Thyroid gland (tissue), 4 donors: Measurements from ENCODE around the gene PLD1. TPM values are rescaled to one million over a fixed set of nuclear protein-coding genes. Genes with fewer than 3 reads are reported as not detected.

Experiments used
- DNase-seq, 2 donors: peaks; one replicate each; pipeline ENCODE4 v3.0.0-alpha.2; 2019
- H3K27ac ChIP-seq, 3 donors: fragments of 200-600 bp; sonication (generic); 1 replicate in 2 of 3; 2 replicates in 1 of 3; pipeline ENCODE4 v1.5.1; 2016 to 2019; ENCODE audit warnings: mild to moderate bottlenecking in 1 of 3, moderate library complexity in 1 of 3
- H3K27me3 ChIP-seq: fragments of 200-600 bp; sonication (generic); one replicate; pipeline ENCODE4 v1.5.1; 2019
- H3K36me3 ChIP-seq, 2 donors: fragments of 200-600 bp; sonication (generic); one replicate each; pipeline ENCODE4 v1.5.1; 2016 to 2019
- H3K4me1 ChIP-seq, 2 donors: fragments of 200-600 bp; sonication (generic); one replicate each; pipeline ENCODE4 v1.5.1; 2017 to 2019
- H3K4me3 ChIP-seq, 3 donors: fragments of 200-600 bp; sonication (generic); replicated peaks in 1 of 3; 1 replicate in 2 of 3; 2 replicates in 1 of 3; pipeline ENCODE4 v1.5.1; 2016; ENCODE audit warnings: mild to moderate bottlenecking in 1 of 3
- H3K9me3 ChIP-seq: fragments of 200-600 bp; sonication (generic); one replicate; pipeline ENCODE4 v1.5.1; 2017
- POLR2A ChIP-seq, 2 donors: fragments of 450-650 bp; IDR thresholded peaks; one replicate each; pipeline ENCODE4 v1.6.1; 2017; ENCODE audit warnings: antibody characterized with exemption in 2 of 2, mild to moderate bottlenecking in 2 of 2, moderate library complexity in 1 of 2
- whole genome bisulfite sequencing, 2 donors: methylation state at CpG; one replicate each; pipeline ENCODE4 v1.1.5; 2017; 5-methylcytosine and 5-hydroxymethylcytosine counted together
- intact Hi-C: fragments of 100-400 bp; cut with DNase I; formaldehyde crosslinking; loops from one replicate; pipeline ENCODE4 v1.15.1; 2023
- total RNA-seq, 4 donors: library from RNA; depleted of rRNA; stranded (reverse); fragments of >200 nt; gene quantifications; one replicate each; pipeline ENCODE4 v1.2.3, GENCODE V29; 2016
- TF ChIP-seq, protein P1 (sequence below), 6 experiments: fragments of 200-600 bp in 3 of 6; fragments of 450-650 bp in 3 of 6; sonication (generic) in 3 of 6; IDR thresholded peaks; one replicate each; pipeline ENCODE4 v1.5.1; 2016 to 2019; ENCODE audit warnings: antibody characterized with exemption in 6 of 6, mild to moderate bottlenecking in 2 of 6, inconsistent platforms in 1 of 6, moderate library complexity in 1 of 6

The PLD1 gene
- total RNA-seq, 4 donors from 2014 or later: 13.0 to 21.7 (median 19.8) TPM

DNA sequence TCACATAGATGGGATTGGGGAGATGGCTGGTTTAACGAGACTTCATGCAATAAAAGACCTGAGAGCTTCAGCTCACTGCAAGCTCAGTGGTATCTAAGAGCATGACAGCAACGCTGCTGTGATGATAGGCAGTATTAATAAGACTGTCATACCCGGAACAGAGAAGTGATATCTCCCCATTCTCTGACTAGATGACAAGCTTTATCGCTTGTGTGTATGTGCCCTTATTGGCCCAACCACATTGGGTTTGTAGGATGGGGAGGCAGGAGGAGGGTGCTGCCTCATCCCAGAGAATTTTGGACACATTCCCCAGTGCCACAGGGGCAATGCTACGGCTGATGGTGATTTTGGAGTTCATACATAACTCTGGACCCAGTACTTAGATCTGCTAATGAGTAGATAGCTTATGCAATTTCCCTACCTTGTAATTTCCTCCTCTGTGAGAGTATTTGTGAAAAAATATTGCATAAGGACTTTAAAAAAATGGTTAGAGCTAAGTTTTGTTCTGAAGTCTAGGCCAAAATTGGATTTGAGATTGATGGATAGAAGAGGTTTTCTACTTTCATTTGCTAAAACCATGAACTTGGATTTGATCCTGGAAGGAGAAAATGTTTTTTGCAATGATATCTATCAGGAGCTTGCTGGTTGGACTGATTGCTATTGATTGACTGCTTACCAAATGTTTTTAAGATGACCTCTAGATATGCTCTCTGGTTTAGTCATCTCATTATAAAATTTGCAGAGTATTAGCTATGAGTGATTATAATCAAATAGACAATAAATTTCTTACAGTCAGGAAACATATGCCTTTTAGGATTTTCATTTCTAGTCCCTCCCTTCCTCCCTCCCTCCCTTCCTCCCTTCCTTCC is 18.9 kb upstream of the PLD1 start:
- 89 to 93% methylated on average over 5 of the region's 5 CpGs for WGBS, 2 donors
- H3K27ac ChIP-seq: peak overlapping the region in 1 of 3 donors; percentile 51
- no peaks in the 10 kb centered on the region for H3K36me3 ChIP-seq
- no peak for DNase-seq
- no peak for TF ChIP-seq POLR2A (IDR thresholded peaks at IDR 0.05)
- TF ChIP-seq, protein P1, sequence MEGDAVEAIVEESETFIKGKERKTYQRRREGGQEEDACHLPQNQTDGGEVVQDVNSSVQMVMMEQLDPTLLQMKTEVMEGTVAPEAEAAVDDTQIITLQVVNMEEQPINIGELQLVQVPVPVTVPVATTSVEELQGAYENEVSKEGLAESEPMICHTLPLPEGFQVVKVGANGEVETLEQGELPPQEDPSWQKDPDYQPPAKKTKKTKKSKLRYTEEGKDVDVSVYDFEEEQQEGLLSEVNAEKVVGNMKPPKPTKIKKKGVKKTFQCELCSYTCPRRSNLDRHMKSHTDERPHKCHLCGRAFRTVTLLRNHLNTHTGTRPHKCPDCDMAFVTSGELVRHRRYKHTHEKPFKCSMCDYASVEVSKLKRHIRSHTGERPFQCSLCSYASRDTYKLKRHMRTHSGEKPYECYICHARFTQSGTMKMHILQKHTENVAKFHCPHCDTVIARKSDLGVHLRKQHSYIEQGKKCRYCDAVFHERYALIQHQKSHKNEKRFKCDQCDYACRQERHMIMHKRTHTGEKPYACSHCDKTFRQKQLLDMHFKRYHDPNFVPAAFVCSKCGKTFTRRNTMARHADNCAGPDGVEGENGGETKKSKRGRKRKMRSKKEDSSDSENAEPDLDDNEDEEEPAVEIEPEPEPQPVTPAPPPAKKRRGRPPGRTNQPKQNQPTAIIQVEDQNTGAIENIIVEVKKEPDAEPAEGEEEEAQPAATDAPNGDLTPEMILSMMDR (IDR thresholded peaks at IDR 0.05): no peak
- no peaks in the 10 kb centered on the region for H3K27me3 ChIP-seq
- H3K4me3 ChIP-seq: no peak overlapping the region
- H3K9me3 ChIP-seq: no peaks in the 10 kb centered on the region
- intact Hi-C loops: no loop called here
- no peaks in the 10 kb centered on the region for H3K4me1 ChIP-seq

DNA sequence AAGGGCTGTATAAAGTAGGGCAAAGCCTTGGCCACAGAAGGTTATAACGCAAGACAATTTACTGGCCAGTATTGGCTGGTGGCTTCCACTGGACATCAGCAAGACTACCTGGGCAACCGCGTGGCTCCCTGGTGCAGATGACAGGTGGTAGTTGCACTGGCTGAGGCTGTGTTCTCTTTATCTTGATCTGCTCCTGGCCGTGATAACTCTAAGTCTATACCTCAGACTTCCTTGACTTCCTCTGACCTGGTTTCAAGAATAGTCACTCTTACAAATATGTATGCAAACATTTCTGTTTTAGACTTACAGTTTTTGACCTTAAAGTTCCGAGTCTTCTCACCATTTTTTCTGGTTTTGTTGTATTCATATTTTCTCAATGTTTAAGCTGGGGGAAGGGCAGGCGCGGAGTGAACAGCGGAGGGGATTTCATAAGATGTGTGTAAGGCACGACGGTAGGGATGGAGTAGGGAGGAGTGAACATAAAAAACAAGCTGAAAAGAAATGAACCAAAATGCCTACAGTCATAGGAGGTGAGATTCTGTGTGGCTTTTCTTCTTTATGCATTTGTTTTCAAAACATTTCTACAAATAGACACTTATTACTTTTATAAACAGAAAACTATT is 17.7 kb upstream of the PLD1 start:
- TF ChIP-seq POLR2A (IDR thresholded peaks at IDR 0.05): no peak
- TF ChIP-seq, protein P1 (IDR thresholded peaks at IDR 0.05): no peak
- Histone ChIP-seq H3K4me1 (no peaks in the 10 kb centered on the region), H3K4me3 (no peak overlapping the region), H3K27ac (no peak overlapping the region), H3K9me3 (no peaks in the 10 kb centered on the region), H3K27me3 (no peaks in the 10 kb centered on the region), H3K36me3 (no peaks in the 10 kb centered on the region)
- intact Hi-C loops: no loop called here
- WGBS, 2 donors: 87 to 88% methylated on average over 10 of the region's 10 CpGs
- DNase-seq: no peak

DNA sequence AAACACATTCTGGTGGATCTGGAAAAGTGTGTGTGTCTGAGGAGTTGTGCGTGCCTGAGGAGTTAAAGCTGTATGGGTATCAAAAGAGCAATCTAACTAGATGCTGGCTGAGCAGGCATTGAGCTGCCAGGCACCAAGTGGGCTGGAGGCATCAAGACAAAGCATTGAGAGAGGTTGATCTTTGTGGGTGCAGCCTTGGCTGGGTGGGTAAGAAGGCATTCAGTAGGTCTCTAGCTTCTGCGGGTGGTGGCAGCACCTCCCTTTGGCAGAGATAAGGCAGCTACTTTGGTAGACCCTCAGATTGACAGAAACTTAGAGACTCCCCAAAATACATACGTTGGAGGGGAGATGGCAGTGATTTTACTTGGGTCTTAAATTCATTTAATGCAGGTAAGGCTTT is 17.1 kb upstream of the PLD1 start:
- 90 to 93% methylated on average over 3 of the region's 3 CpGs for WGBS, 2 donors
- Histone ChIP-seq H3K4me3 (no peak overlapping the region), H3K36me3 (no peaks in the 10 kb centered on the region), H3K27ac (no peak overlapping the region), H3K4me1 (no peaks in the 10 kb centered on the region), H3K27me3 (no peaks in the 10 kb centered on the region), H3K9me3 (no peaks in the 10 kb centered on the region)
- TF ChIP-seq, protein P1 (IDR thresholded peaks at IDR 0.05): no peak
- no peak for TF ChIP-seq POLR2A (IDR thresholded peaks at IDR 0.05)
- intact Hi-C loops: no loop called here
- DNase-seq: no peak

DNA sequence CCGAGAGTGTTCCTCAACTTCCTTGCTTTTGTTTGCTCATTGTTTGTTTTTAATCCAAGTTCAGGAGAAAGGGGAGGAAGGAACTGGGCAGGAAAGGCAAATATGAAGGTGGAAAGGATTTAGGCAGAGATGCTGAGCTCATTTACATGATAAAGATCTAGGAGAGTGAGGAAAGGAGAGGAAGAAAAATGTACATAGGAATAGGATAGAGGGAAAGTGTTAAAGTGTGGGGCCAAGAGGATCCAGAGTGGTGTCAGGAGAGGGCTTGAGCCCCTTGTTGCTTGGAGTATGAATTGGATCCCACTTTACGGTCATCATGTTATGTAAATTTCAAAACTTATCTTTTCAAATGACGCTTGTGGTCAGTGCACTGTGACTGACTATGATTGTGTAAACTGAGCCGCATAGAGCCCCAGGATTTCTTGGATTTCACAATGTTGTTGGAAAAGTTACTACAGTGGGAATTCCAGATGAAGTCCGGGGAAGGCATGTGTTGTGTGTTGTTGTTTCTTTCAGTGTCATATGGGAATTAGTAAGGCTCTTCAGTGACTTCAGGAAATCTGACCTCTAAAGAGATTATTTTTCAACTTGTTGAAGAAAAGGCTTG is 15.0 kb upstream of the PLD1 start:
- no peaks in the 10 kb centered on the region for H3K9me3 ChIP-seq
- no peaks in the 10 kb centered on the region for H3K36me3 ChIP-seq
- no peaks in the 10 kb centered on the region for H3K4me1 ChIP-seq
- DNase-seq: no peak
- no peak overlapping the region for H3K4me3 ChIP-seq
- TF ChIP-seq POLR2A (IDR thresholded peaks at IDR 0.05): no peak
- TF ChIP-seq, protein P1 (IDR thresholded peaks at IDR 0.05): no peak
- H3K27ac ChIP-seq: peak overlapping the region in 2 of 3 donors; percentile 12 to 48
- WGBS, 2 donors: 53 to 61% methylated on average over 5 of the region's 5 CpGs
- intact Hi-C loops: no loop called here
- no peaks in the 10 kb centered on the region for H3K27me3 ChIP-seq

DNA sequence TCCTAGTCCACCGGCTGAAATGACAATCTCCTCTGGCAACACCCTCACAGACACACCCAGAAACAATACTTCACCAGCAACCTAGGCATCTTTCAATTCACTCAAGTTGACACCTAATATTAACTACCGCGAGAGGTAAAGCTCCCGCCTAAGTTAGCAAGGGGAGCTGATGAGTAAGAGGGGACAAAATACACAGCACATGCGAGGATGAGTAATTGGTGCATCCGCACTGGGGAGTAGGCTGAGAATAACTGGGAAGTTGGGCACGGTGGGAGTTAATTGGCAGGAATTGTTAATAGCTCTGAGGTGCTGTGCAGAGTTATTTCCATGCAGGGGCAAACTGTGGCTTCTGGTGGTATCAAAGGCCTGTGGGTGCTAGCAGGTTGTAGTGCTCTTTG is 14.5 kb upstream of the PLD1 start:
- WGBS, 2 donors: 80 to 81% methylated on average over 7 of the region's 7 CpGs
- intact Hi-C loops: no loop called here
- no peak for DNase-seq
- Histone ChIP-seq H3K36me3 (no peaks in the 10 kb centered on the region), H3K27ac (peak overlapping the region in 2 of 3 donors; percentile 12 to 48), H3K27me3 (no peaks in the 10 kb centered on the region), H3K9me3 (no peaks in the 10 kb centered on the region), H3K4me3 (no peak overlapping the region), H3K4me1 (no peaks in the 10 kb centered on the region)
- TF ChIP-seq, protein P1 (IDR thresholded peaks at IDR 0.05): no peak
- no peak for TF ChIP-seq POLR2A (IDR thresholded peaks at IDR 0.05)
